H1 (cell line): ENCODE measurements around the gene ATP23. TPM values are rescaled to one million over a fixed set of nuclear protein-coding genes. Genes with fewer than 3 reads are reported as not detected.

ENCODE experiments used
- CTCF ChIA-PET: fragments of 300-600 bp; sonication (Branson Sonifier 250); formaldehyde crosslinking; loops from one replicate; lab custom pipeline; 2021; ENCODE audit not compliant: partially characterized antibody; lab: Charles Lee
- POLR2A ChIA-PET: fragments of 300-600 bp; sonication (Branson Sonifier 250); formaldehyde crosslinking; loops from one replicate; lab custom pipeline; 2021; ENCODE audit warnings: inconsistent platforms; ENCODE audit not compliant: partially characterized antibody; lab: Charles Lee
- DNase-seq, 2 experiments: peaks; one replicate each; pipeline versions ENCODE4 v3.0.0 to v3.0.0-alpha.2; 2010 to 2022; ENCODE audit warnings: low spot score in 2 of 2, low read depth in 1 of 2, mixed read lengths in 1 of 2
- FAIRE-seq: peaks from 2 replicates; lab custom pipeline; 2011; peaks lifted over from hg19 to GRCh38; lab: Jason Lieb, UNC
- H2AFZ ChIP-seq: 2 replicates; pipeline ENCODE4 v1.8.1; 2012; ENCODE audit warnings: low read length, inconsistent platforms
- H2AK5ac ChIP-seq: 2 replicates; pipeline ENCODE4 v1.6.1; 2013; ENCODE audit warnings: low read depth, low read length
- H2BK120ac ChIP-seq: replicated peaks from 2 replicates; pipeline ENCODE3; 2013; ENCODE audit warnings: low read depth, low read length, inconsistent platforms
- H2BK12ac ChIP-seq: 2 replicates; pipeline ENCODE4 v1.6.1; 2013; ENCODE audit warnings: low read depth, low read length
- H2BK15ac ChIP-seq: 2 replicates; pipeline ENCODE4 v1.6.1; 2013; ENCODE audit warnings: low read length
- H2BK20ac ChIP-seq: 2 replicates; pipeline ENCODE4 v1.6.1; 2013; ENCODE audit warnings: low read length
- H2BK5ac ChIP-seq: 2 replicates; pipeline ENCODE4 v1.6.1; 2013; ENCODE audit warnings: low read depth, low read length
- H3K14ac ChIP-seq: 2 replicates; pipeline ENCODE4 v1.6.1; 2013; ENCODE audit warnings: inconsistent platforms; ENCODE audit not compliant: insufficient read length
- H3K18ac ChIP-seq: 2 replicates; pipeline ENCODE4 v1.6.1; 2013; ENCODE audit warnings: low read length; ENCODE audit errors: extremely low read depth
- H3K23ac ChIP-seq: 2 replicates; pipeline ENCODE4 v1.6.1; 2013; ENCODE audit warnings: inconsistent platforms; ENCODE audit not compliant: insufficient read length
- H3K23me2 ChIP-seq: 2 replicates; pipeline ENCODE4 v1.6.1; 2013; ENCODE audit warnings: low read depth, low read length
- H3K27ac ChIP-seq: 2 replicates; pipeline ENCODE4 v1.6.1; 2011; ENCODE audit warnings: low read depth, low read length, inconsistent platforms
- H3K27me3 ChIP-seq, 4 experiments: replicated peaks in 1 of 4; 1 replicate in 1 of 4; 2 replicates in 3 of 4; pipeline versions ENCODE4 v1.6.1 to v1.8.1; 2011 to 2013; ENCODE audit warnings: low read length in 3 of 4, mild to moderate bottlenecking in 3 of 4, inconsistent platforms in 2 of 4, mixed read lengths in 2 of 4, moderate library complexity in 1 of 4; ENCODE audit not compliant: control insufficient read depth in 3 of 4, insufficient read depth in 3 of 4; ENCODE audit errors: extremely low read depth in 1 of 4
- H3K36me3 ChIP-seq, 4 experiments: 2 replicates each; pipeline versions ENCODE4 v1.6.1 to v1.8.1; 2011 to 2013; ENCODE audit warnings: mild to moderate bottlenecking in 4 of 4, low read length in 3 of 4, moderate library complexity in 2 of 4, control low read depth in 1 of 4, inconsistent platforms in 1 of 4; ENCODE audit not compliant: insufficient read depth in 4 of 4, control insufficient read depth in 2 of 4
- H3K4ac ChIP-seq: replicated peaks from 2 replicates; pipeline ENCODE3; 2013; ENCODE audit warnings: low read length, low read depth, mixed read lengths, inconsistent platforms; ENCODE audit not compliant: insufficient read length
- H3K4me1 ChIP-seq, 4 experiments: replicated peaks in 1 of 4; 1 replicate in 1 of 4; 2 replicates in 3 of 4; pipeline versions ENCODE4 v1.6.1 to v1.8.1; 2011 to 2013; ENCODE audit warnings: low read length in 3 of 4, inconsistent platforms in 2 of 4, mixed read lengths in 1 of 4; ENCODE audit not compliant: insufficient read depth in 4 of 4, control insufficient read depth in 3 of 4
- H3K4me2 ChIP-seq, 2 experiments: 2 replicates each; pipeline versions ENCODE4 v1.6.1 to v1.8.1; 2011 to 2013; ENCODE audit warnings: low read depth in 2 of 2, low read length in 2 of 2, control low read depth in 1 of 2, inconsistent platforms in 1 of 2, mild to moderate bottlenecking in 1 of 2; ENCODE audit not compliant: insufficient read depth in 1 of 2
- H3K4me3 ChIP-seq, 4 experiments: fragments of 200-600, 300-600 bp in 1 of 4; sonication (generic), shearing (Covaris generic), sonication (Bioruptor Twin) in 1 of 4; 2 replicates each; pipeline versions ENCODE4 v1.5.1 to v1.8.1; 2011 to 2016; ENCODE audit warnings: low read length in 4 of 4, low read depth in 3 of 4, control low read depth in 2 of 4, inconsistent platforms in 2 of 4, mild to moderate bottlenecking in 2 of 4, mixed read lengths in 1 of 4, moderate library complexity in 1 of 4; ENCODE audit not compliant: insufficient read depth in 2 of 4; ENCODE audit errors: extremely low read depth in 1 of 4
- H3K56ac ChIP-seq: replicated peaks from 2 replicates; pipeline ENCODE3; 2013; ENCODE audit warnings: low read depth, mild to moderate bottlenecking, mixed read lengths, low read length, inconsistent platforms; ENCODE audit not compliant: insufficient read length
- H3K79me1 ChIP-seq: 2 replicates; pipeline ENCODE4 v1.6.1; 2013; ENCODE audit warnings: low read depth, low read length, control low read depth
- H3K79me2 ChIP-seq, 2 experiments: 2 replicates each; pipeline versions ENCODE4 v1.6.1 to v1.8.1; 2012 to 2013; ENCODE audit warnings: low read length in 2 of 2, mild to moderate bottlenecking in 2 of 2, inconsistent platforms in 1 of 2; ENCODE audit not compliant: insufficient read depth in 2 of 2, control insufficient read depth in 1 of 2
- H3K9ac ChIP-seq, 4 experiments: replicated peaks in 1 of 4; 1 replicate in 1 of 4; 2 replicates in 3 of 4; pipeline versions ENCODE4 v1.6.1 to v1.8.1; 2011 to 2013; ENCODE audit warnings: low read depth in 3 of 4, low read length in 3 of 4, control low read depth in 2 of 4, mild to moderate bottlenecking in 2 of 4, moderate library complexity in 2 of 4, inconsistent platforms in 1 of 4; ENCODE audit errors: extremely low read depth in 1 of 4
- H3K9me3 ChIP-seq, 2 experiments: 2 replicates each; pipeline versions ENCODE4 v1.6.1 to v1.8.1; 2012 to 2013; ENCODE audit warnings: mild to moderate bottlenecking in 2 of 2, moderate library complexity in 2 of 2, control low read depth in 1 of 2, inconsistent platforms in 1 of 2, low read depth in 1 of 2, low read length in 1 of 2, mixed read lengths in 1 of 2; ENCODE audit not compliant: insufficient read depth in 2 of 2
- H4K20me1 ChIP-seq, 2 experiments: replicated peaks in 1 of 2; 2 replicates each; pipeline versions ENCODE3 to v1.8.1; 2011 to 2013; ENCODE audit warnings: inconsistent platforms in 2 of 2, low read length in 2 of 2, mild to moderate bottlenecking in 1 of 2; ENCODE audit not compliant: insufficient read depth in 2 of 2, control insufficient read depth in 1 of 2
- H4K5ac ChIP-seq: 2 replicates; pipeline ENCODE4 v1.6.1; 2013; ENCODE audit warnings: low read length, low read depth, mixed read lengths, inconsistent platforms; ENCODE audit not compliant: insufficient read length
- H4K8ac ChIP-seq: 2 replicates; pipeline ENCODE4 v1.8.0; 2013; ENCODE audit warnings: mild to moderate bottlenecking, moderate library complexity, low read length, inconsistent platforms; ENCODE audit not compliant: insufficient read depth; ENCODE audit errors: extremely low read depth
- H4K91ac ChIP-seq: replicated peaks from 2 replicates; pipeline ENCODE3; 2013; ENCODE audit warnings: low read length, mixed read lengths, inconsistent platforms; ENCODE audit not compliant: insufficient read length
- BACH1 ChIP-seq: IDR thresholded peaks from 2 replicates; pipeline ENCODE4 v1.6.1; 2012; ENCODE audit warnings: low read length, improper control_type of control experiment
- CHD1 ChIP-seq: IDR thresholded peaks from 2 replicates; pipeline ENCODE4 v1.6.1; 2012; ENCODE audit warnings: low read depth, low read length, improper control_type of control experiment
- CHD2 ChIP-seq: IDR thresholded peaks from 2 replicates; pipeline ENCODE4 v1.6.1; 2012; ENCODE audit warnings: low read length, improper control_type of control experiment
- HDAC6 ChIP-seq: IDR thresholded peaks from one replicate; pipeline ENCODE4 v1.7.1; 2012; ENCODE audit warnings: low read depth, mild to moderate bottlenecking, inconsistent platforms, low read length, moderate library complexity
- KDM5A ChIP-seq: fragments of 200-600 bp; IDR thresholded peaks from 2 replicates; pipeline ENCODE4 v1.7.1; 2012; ENCODE audit warnings: mild to moderate bottlenecking, low read length, inconsistent platforms, mixed read lengths
- NANOG ChIP-seq: IDR thresholded peaks from 2 replicates; pipeline ENCODE4 v1.6.1; 2011; ENCODE audit warnings: low read length, low read depth, mild to moderate bottlenecking, inconsistent platforms; ENCODE audit not compliant: insufficient read depth, poor library complexity, severe bottlenecking
- RBBP5 ChIP-seq: IDR thresholded peaks from 2 replicates; pipeline ENCODE4 v1.7.1; 2012; ENCODE audit warnings: low read depth, mild to moderate bottlenecking, inconsistent platforms, low read length, moderate library complexity, borderline replicate concordance
- RNF2 ChIP-seq: fragments of 200-900, 300-1000 bp; sonication (generic); IDR thresholded peaks from 2 replicates; pipeline ENCODE4 v1.7.1; 2016; ENCODE audit warnings: borderline replicate concordance, low read depth, mild to moderate bottlenecking, antibody characterized with exemption, low read length; ENCODE audit not compliant: poor library complexity, severe bottlenecking; ENCODE audit errors: missing control alignments
- SP2 ChIP-seq: IDR thresholded peaks from 2 replicates; pipeline ENCODE4 v1.6.1; 2012; ENCODE audit warnings: mild to moderate bottlenecking, low read length, inconsistent platforms
- SP4 ChIP-seq: IDR thresholded peaks from 2 replicates; pipeline ENCODE4 v1.6.1; 2012; ENCODE audit warnings: low read length, inconsistent platforms
- SUZ12 ChIP-seq: fragments of 200-600 bp; sonication (generic); IDR thresholded peaks from 2 replicates; pipeline ENCODE4 v1.6.1; 2012; ENCODE audit warnings: mild to moderate bottlenecking, inconsistent platforms, low read length, moderate library complexity, mixed read lengths
- TCF12 ChIP-seq: IDR thresholded peaks from 2 replicates; pipeline ENCODE4 v1.6.1; 2011; ENCODE audit warnings: low read depth, mild to moderate bottlenecking, low read length
- WGBS, 2 experiments: shearing (Covaris generic) in 1 of 2; methylation state at CpG; one replicate each; pipeline versions ENCODE4 v1.1.6 to v1.1.7; 2013 to 2015; ENCODE audit warnings: low lambda C conversion rate in 2 of 2, mixed read lengths in 2 of 2, inconsistent platforms in 1 of 2, low coverage in 1 of 2, missing lambda C conversion rate in 1 of 2; ENCODE audit not compliant: insufficient replicate concordance in 2 of 2, insufficient coverage in 1 of 2, insufficient read length in 1 of 2; ENCODE audit errors: extremely low coverage in 1 of 2, missing lambda C conversion rate in 1 of 2; 5-methylcytosine and 5-hydroxymethylcytosine counted together
- polyA plus RNA-seq, 7 experiments: library from polyadenylated mRNA; depleted of rRNA in 3 of 7; stranded (reverse) in 5 of 7; unstranded in 2 of 7; fragments of >200 nt in 5 of 7; fragments of 200-250 nt in 2 of 7; gene quantifications; 1 replicate in 5 of 7; 2 replicates in 1 of 7; 4 replicates in 1 of 7; pipeline versions ENCODE4 v1.2.1 to v1.2.3, GENCODE V29; 2011 to 2013; ENCODE audit warnings: missing spikeins in 2 of 7, mixed read lengths in 2 of 7
- total RNA-seq: library from RNA; stranded (reverse); fragmentation: NEBNext Ultra II Directional; extraction: Animal tissue kit (Norgen Biotek cat#: 25700); gene quantifications from 2 replicates; pipeline ENCODE4 v1.2.1, GENCODE V29; 2021
- TF ChIP-seq, protein P1 (sequence below): IDR thresholded peaks from 2 replicates; pipeline ENCODE4 v1.6.1; 2011; ENCODE audit warnings: low read length, improper control_type of control experiment

Gene ATP23
- total and polyA plus RNA-seq, 2 of the 8 experiments (the other 6 are each of a cell fraction or from before 2014, with no cell fraction given), result 10.2 to 13.5 TPM

DNA sequence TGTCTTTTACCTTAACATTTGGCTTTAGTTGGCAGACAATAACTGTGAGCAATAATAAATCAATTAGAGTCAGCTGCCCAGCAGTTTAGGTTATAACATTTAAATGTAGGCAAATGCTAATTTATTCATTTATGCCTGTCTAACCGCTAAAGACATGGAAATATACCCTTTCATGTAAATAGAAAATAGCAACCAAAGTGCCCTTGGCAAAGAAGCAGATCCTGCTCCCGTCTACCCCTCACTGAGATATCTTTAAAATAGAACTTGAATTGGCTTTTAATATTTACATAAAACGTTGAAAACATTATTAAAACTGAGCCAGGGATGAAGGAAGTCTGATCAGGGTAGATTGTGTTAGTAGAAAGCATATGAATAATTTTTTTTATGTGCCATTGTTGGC is 67.3 kb downstream of the ATP23 start:
- H2BK120ac ChIP-seq, result no peak overlapping the region
- no peak overlapping the region for H4K5ac ChIP-seq
- no peaks in the 10 kb centered on the region for H4K20me1 ChIP-seq
- no peaks in the 10 kb centered on the region for H3K79me1 ChIP-seq
- H3K9me3 ChIP-seq, result no peaks in the 10 kb centered on the region
- no peak overlapping the region for H4K8ac ChIP-seq
- no peak overlapping the region for H2BK5ac ChIP-seq
- no peaks in the 10 kb centered on the region for H3K4me1 ChIP-seq
- H3K9ac ChIP-seq, result no peak overlapping the region
- H3K27me3 ChIP-seq, result no peaks in the 10 kb centered on the region
- no peak overlapping the region for H3K27ac ChIP-seq
- WGBS, 2 experiments, result 79% methylated on average over 3 of the region's 3 CpGs; no CpG with 5 or more reads in 1 of the 2 experiments
- TF ChIP-seq CHD1 (no peak), NANOG (no peak), CHD2 (no peak), BACH1 (no peak), TCF12 (no peak), SUZ12 (no peak), RBBP5 (no peak), KDM5A (no peak), SP2 (no peak), SP4 (no peak), RNF2 (no peak), HDAC6 (no peak)
- TF ChIP-seq, protein P1, sequence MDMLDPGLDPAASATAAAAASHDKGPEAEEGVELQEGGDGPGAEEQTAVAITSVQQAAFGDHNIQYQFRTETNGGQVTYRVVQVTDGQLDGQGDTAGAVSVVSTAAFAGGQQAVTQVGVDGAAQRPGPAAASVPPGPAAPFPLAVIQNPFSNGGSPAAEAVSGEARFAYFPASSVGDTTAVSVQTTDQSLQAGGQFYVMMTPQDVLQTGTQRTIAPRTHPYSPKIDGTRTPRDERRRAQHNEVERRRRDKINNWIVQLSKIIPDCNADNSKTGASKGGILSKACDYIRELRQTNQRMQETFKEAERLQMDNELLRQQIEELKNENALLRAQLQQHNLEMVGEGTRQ, result no peak
- H3K36me3 ChIP-seq, result no peaks in the 10 kb centered on the region
- H3K14ac ChIP-seq, result no peak overlapping the region
- H2AK5ac ChIP-seq, result no peak overlapping the region
- FAIRE-seq, result no peak
- POLR2A ChIA-PET, result no interaction called here
- CTCF ChIA-PET, result no interaction called here
- no peak overlapping the region for H3K4me3 ChIP-seq
- DNase-seq, result no peak
- no peaks in the 10 kb centered on the region for H3K79me2 ChIP-seq
- H3K56ac ChIP-seq, result no peak overlapping the region
- H2BK20ac ChIP-seq, result no peak overlapping the region
- no peak overlapping the region for H2BK12ac ChIP-seq
- no peak overlapping the region for H4K91ac ChIP-seq
- no peak overlapping the region for H3K18ac ChIP-seq
- H3K4me2 ChIP-seq, result no peak overlapping the region
- H2BK15ac ChIP-seq, result no peak overlapping the region
- no peak overlapping the region for H3K4ac ChIP-seq
- no peaks in the 10 kb centered on the region for H3K23me2 ChIP-seq
- H2AFZ ChIP-seq, result no peak overlapping the region
- H3K23ac ChIP-seq, result no peak overlapping the region
